ENCODE data around the gene AGAP1. TPM values are rescaled to one million over a fixed set of nuclear protein-coding genes. Genes with fewer than 3 reads are reported as not detected.

AGAP1 gene
- total RNA-seq, 6 experiments from 2014 or later = 14.1 to 16.0 (median 15.1) TPM

GRCh38 chr2:235864302-235864701, 370.5 kb downstream of the AGAP1 start:
- peaks cover 21% of the 10 kb centered on the region for H3K36me3 Mint-ChIP-seq (ENCODE audit: low read depth)
- H3K27ac Mint-ChIP-seq = no peak overlapping the region
- no peaks in the 10 kb centered on the region; the same call in 1 of the 2 replicates for H3K9me3 Mint-ChIP-seq
- peaks cover 2% of the 10 kb centered on the region; the same call in 1 of the 2 replicates for H3K27me3 Mint-ChIP-seq (ENCODE audit: insufficient read depth)
- TF ChIP-seq CTCF (IDR thresholded peaks at IDR 0.05) = no peak
- H3K4me1 Mint-ChIP-seq (ENCODE audit: low read depth) = peaks cover 6% of the 10 kb centered on the region
- no peak overlapping the region for H3K4me3 Mint-ChIP-seq
- DNase-seq = no peak

GRCh38 chr2:235864733-235865515, 371.1 kb downstream of the AGAP1 start:
- Mint-ChIP-seq H3K4me3 (no peak overlapping the region), H3K4me1 (ENCODE audit: low read depth) (peaks cover 6% of the 10 kb centered on the region), H3K27me3 (ENCODE audit: insufficient read depth) (peaks cover 2% of the 10 kb centered on the region; the same call in 1 of the 2 replicates), H3K27ac (no peak overlapping the region), H3K9me3 (peaks cover 5% of the 10 kb centered on the region; the same call in 1 of the 2 replicates), H3K36me3 (ENCODE audit: low read depth) (peaks cover 21% of the 10 kb centered on the region)
- no peak for DNase-seq
- no peak for TF ChIP-seq CTCF (IDR thresholded peaks at IDR 0.05)

GRCh38 chr2:235866373-235866772, 372.5 kb downstream of the AGAP1 start:
- peaks cover 6% of the 10 kb centered on the region for H3K4me1 Mint-ChIP-seq (ENCODE audit: low read depth)
- no peak for TF ChIP-seq CTCF (IDR thresholded peaks at IDR 0.05)
- peaks cover 20% of the 10 kb centered on the region for H3K9me3 Mint-ChIP-seq
- H3K4me3 Mint-ChIP-seq = no peak overlapping the region
- DNase-seq = no peak
- H3K27me3 Mint-ChIP-seq (ENCODE audit: insufficient read depth) = peaks cover 2% of the 10 kb centered on the region; the same call in 1 of the 2 replicates
- no peak overlapping the region for H3K27ac Mint-ChIP-seq
- peaks cover 30% of the 10 kb centered on the region for H3K36me3 Mint-ChIP-seq (ENCODE audit: low read depth)

GRCh38 chr2:235868224-235868623, 374.4 kb downstream of the AGAP1 start:
- peaks cover 6% of the 10 kb centered on the region for H3K4me1 Mint-ChIP-seq (ENCODE audit: low read depth)
- DNase-seq = no peak
- H3K36me3 Mint-ChIP-seq (ENCODE audit: low read depth) = peaks cover 37% of the 10 kb centered on the region
- no peak overlapping the region for H3K4me3 Mint-ChIP-seq
- H3K9me3 Mint-ChIP-seq = peaks cover 24% of the 10 kb centered on the region
- no peak for TF ChIP-seq CTCF (IDR thresholded peaks at IDR 0.05)
- H3K27ac Mint-ChIP-seq = no peak overlapping the region
- peaks cover 2% of the 10 kb centered on the region; the same call in 1 of the 2 replicates for H3K27me3 Mint-ChIP-seq (ENCODE audit: insufficient read depth)

- Mint-ChIP-seq H3K36me3 (ENCODE audit: low read depth) (peaks cover 37% of the 10 kb centered on the region), H3K4me3 (no peak overlapping the region), H3K9me3 (peaks cover 24% of the 10 kb centered on the region), H3K27me3 (ENCODE audit: insufficient read depth) (peaks cover 2% of the 10 kb centered on the region; the same call in 1 of the 2 replicates), H3K27ac (no peak overlapping the region), H3K4me1 (ENCODE audit: low read depth) (peaks cover 6% of the 10 kb centered on the region)
- TF ChIP-seq CTCF (IDR thresholded peaks at IDR 0.05) = no peak
- DNase-seq = no peak
Observed at GRCh38 chr2:235868645-235869044, 374.8 kb downstream of the AGAP1 start.

Data from HFFc6 (cell line).